ENCODE results near the gene MYH14.

Gene MYH14

GRCh38 chr19:50356691-50357177, 153.3 kb downstream of the MYH14 start:
- Mint-ChIP-seq H3K27me3 (peaks cover 11% of the 10 kb centered on the region), H3K27ac (no peak overlapping the region), H3K9me3 (no peaks in the 10 kb centered on the region), H3K4me1 (peaks cover 46% of the 10 kb centered on the region), H3K36me3 (peaks cover 7% of the 10 kb centered on the region), H3K4me3 (no peak overlapping the region)
- no peak for DNase-seq
- CTCF ChIA-PET = interaction anchor here (0.9 to 2.9 kb wide), 14 partner anchors 9 to 199 kb away, joined by 3 to 28 read pairs (median 6); partner anchors contain the start of genes KCNC3, NR1H2 and POLD1

GRCh38 chr19:50357178-50358100, 154.0 kb downstream of the MYH14 start:
- peaks cover 11% of the 10 kb centered on the region for H3K27me3 Mint-ChIP-seq
- peak overlapping the region; percentile 81 for H3K4me3 Mint-ChIP-seq
- H3K4me1 Mint-ChIP-seq = peaks cover 53% of the 10 kb centered on the region
- peaks cover 7% of the 10 kb centered on the region for H3K36me3 Mint-ChIP-seq
- CTCF ChIA-PET = interaction anchor here (0.9 to 2.9 kb wide), 14 partner anchors 10 to 198 kb away, joined by 3 to 28 read pairs (median 6); partner anchors contain the start of genes KCNC3, NR1H2 and POLD1
- no peaks in the 10 kb centered on the region for H3K9me3 Mint-ChIP-seq
- H3K27ac Mint-ChIP-seq = peak overlapping the region; percentile 98
- DNase-seq = peak; percentile 90

GRCh38 chr19:50358483-50359327, 155.3 kb downstream of the MYH14 start:
- peaks cover 10% of the 10 kb centered on the region for H3K36me3 Mint-ChIP-seq
- H3K27me3 Mint-ChIP-seq = peaks cover 11% of the 10 kb centered on the region
- CTCF ChIA-PET = interaction anchor here (1.2 to 2.9 kb wide), 4 partner anchors 10 to 199 kb away, joined by 3 to 28 read pairs (median 14); no protein-coding TSS in a partner anchor
- H3K9me3 Mint-ChIP-seq = no peaks in the 10 kb centered on the region
- peak; percentile 77 for DNase-seq
- peaks cover 65% of the 10 kb centered on the region for H3K4me1 Mint-ChIP-seq
- peak overlapping the region; percentile 81 for H3K4me3 Mint-ChIP-seq
- H3K27ac Mint-ChIP-seq = peak overlapping the region; percentile 98

GRCh38 chr19:50359328-50359818, 156.0 kb downstream of the MYH14 start:
- H3K27ac Mint-ChIP-seq = peak overlapping the region; percentile 98
- H3K9me3 Mint-ChIP-seq = no peaks in the 10 kb centered on the region
- peaks cover 69% of the 10 kb centered on the region for H3K4me1 Mint-ChIP-seq
- peaks cover 11% of the 10 kb centered on the region for H3K27me3 Mint-ChIP-seq
- peaks cover 10% of the 10 kb centered on the region for H3K36me3 Mint-ChIP-seq
- no peak for DNase-seq
- CTCF ChIA-PET = interaction anchor here (1.2 kb wide), 1 partner anchor 198 kb away, joined by 3 read pairs; no protein-coding TSS in a partner anchor
- peak overlapping the region; percentile 81 for H3K4me3 Mint-ChIP-seq

Data from activated naive CD4-positive, alpha-beta T cell treated with anti-CD3 and anti-CD28 coated beads, Interleukin-2, amount 10 ng/mL, durations not matched to agents 7 days and 5 days (primary cell).